IMR-90 (cell line): ENCODE results near the gene CBFA2T3. TPM values are rescaled to one million over a fixed set of nuclear protein-coding genes. Genes with fewer than 3 reads are reported as not detected.

Experiments used
- ATAC-seq: fragments of 200-7000 bp; cut with Tn5 transposase; 2 replicates; pipeline ENCODE4 v1.9.1; 2020; ENCODE audit warnings: low read depth, mild to moderate bottlenecking, moderate library complexity
- BruUV-seq: library from RNA; stranded (reverse); fragments of 400-500 nt; replicated peaks from 2 replicates; lab custom pipeline; 2021; lab: Mats Ljungman, UMichigan
- CTCF ChIA-PET: fragments of 300-600 bp; formaldehyde crosslinking; extraction: SDS; loops from one replicate; lab custom pipeline; 2021; ENCODE audit warnings: antibody characterized with exemption; lab: Yijun Ruan, JAX
- POLR2A ChIA-PET: fragments of 300-600 bp; sonication (Branson Sonifier 250); formaldehyde crosslinking; loops from one replicate; lab custom pipeline; 2022; ENCODE audit warnings: antibody characterized with exemption; ENCODE audit not compliant: unreplicated experiment; lab: Charles Lee
- DNase-seq: peaks from one replicate; pipeline ENCODE4 v3.0.0; 2013
- H2AFZ ChIP-seq: replicated peaks from 2 replicates; pipeline ENCODE3; 2013; ENCODE audit warnings: low read length, mild to moderate bottlenecking; ENCODE audit not compliant: poor library complexity
- H2AK5ac ChIP-seq: 2 replicates; pipeline ENCODE4 v1.6.1; 2013; ENCODE audit warnings: low read depth, low read length, inconsistent platforms
- H2AK9ac ChIP-seq: replicated peaks from 2 replicates; pipeline ENCODE3; 2013; ENCODE audit warnings: mild to moderate bottlenecking, low read depth, low read length, moderate library complexity; ENCODE audit not compliant: poor library complexity
- H2BK120ac ChIP-seq: 2 replicates; pipeline ENCODE4 v1.6.1; 2013; ENCODE audit warnings: low read depth, low read length, inconsistent platforms
- H2BK15ac ChIP-seq: 3 replicates; pipeline ENCODE4 v1.6.1; 2013; ENCODE audit warnings: low read depth, low read length, inconsistent platforms
- H2BK20ac ChIP-seq: 2 replicates; pipeline ENCODE4 v1.6.1; 2013; ENCODE audit warnings: low read depth, mild to moderate bottlenecking, inconsistent platforms, low read length, moderate library complexity
- H2BK5ac ChIP-seq: 2 replicates; pipeline ENCODE4 v1.6.1; 2013; ENCODE audit warnings: mild to moderate bottlenecking, low read depth, low read length, inconsistent platforms; ENCODE audit not compliant: poor library complexity, severe bottlenecking
- H3K14ac ChIP-seq: replicated peaks from 2 replicates; pipeline ENCODE4 v1.6.1; 2013; ENCODE audit warnings: low read depth, low read length, inconsistent platforms
- H3K18ac ChIP-seq: 2 replicates; pipeline ENCODE4 v1.6.1; 2013; ENCODE audit warnings: low read depth, low read length, control low read depth
- H3K23ac ChIP-seq: 2 replicates; pipeline ENCODE4 v1.6.1; 2013; ENCODE audit warnings: low read depth, low read length, inconsistent platforms
- H3K27ac ChIP-seq: 2 replicates; pipeline ENCODE4 v1.5.1; 2013; ENCODE audit warnings: mild to moderate bottlenecking, control low read depth, low read length; ENCODE audit not compliant: insufficient read depth
- H3K27me3 ChIP-seq: 2 replicates; pipeline ENCODE4 v1.6.1; 2013; ENCODE audit warnings: low read length; ENCODE audit not compliant: control insufficient read depth, insufficient read depth
- H3K36me3 ChIP-seq: 2 replicates; pipeline ENCODE4 v1.6.1; 2013; ENCODE audit warnings: low read length, mixed read lengths; ENCODE audit not compliant: control insufficient read depth, insufficient read depth
- H3K4ac ChIP-seq: 2 replicates; pipeline ENCODE4 v1.6.1; 2013; ENCODE audit warnings: low read depth, low read length, inconsistent platforms
- H3K4me1 ChIP-seq: 2 replicates; pipeline ENCODE4 v1.6.1; 2013; ENCODE audit warnings: low read length, mixed read lengths; ENCODE audit not compliant: control insufficient read depth, insufficient read depth
- H3K4me2 ChIP-seq: 2 replicates; pipeline ENCODE4 v1.6.1; 2013; ENCODE audit warnings: low read depth, mild to moderate bottlenecking, control low read depth, low read length, moderate library complexity
- H3K4me3 ChIP-seq: 2 replicates; pipeline ENCODE4 v1.5.1; 2013; ENCODE audit warnings: low read depth, mild to moderate bottlenecking, control low read depth, low read length, moderate library complexity; ENCODE audit not compliant: insufficient read depth
- H3K56ac ChIP-seq: 2 replicates; pipeline ENCODE4 v1.6.1; 2013; ENCODE audit warnings: low read length, inconsistent platforms; ENCODE audit not compliant: insufficient read depth; ENCODE audit errors: extremely low read depth
- H3K79me1 ChIP-seq, 2 experiments: 2 replicates each; pipeline ENCODE4 v1.6.1; 2013; ENCODE audit warnings: low read length in 2 of 2, inconsistent platforms in 1 of 2, low read depth in 1 of 2
- H3K9ac ChIP-seq: 2 replicates; pipeline ENCODE4 v1.6.1; 2013; ENCODE audit warnings: low read depth, low read length, control low read depth
- H3K9me1 ChIP-seq: 2 replicates; pipeline ENCODE4 v1.6.1; 2013; ENCODE audit warnings: low read length, inconsistent platforms; ENCODE audit not compliant: insufficient read depth
- H3K9me3 ChIP-seq: 2 replicates; pipeline ENCODE4 v1.6.1; 2013; ENCODE audit warnings: low read length; ENCODE audit not compliant: control insufficient read depth, insufficient read depth
- H4K20me1 ChIP-seq: 2 replicates; pipeline ENCODE4 v1.6.1; 2013; ENCODE audit warnings: low read length, inconsistent platforms; ENCODE audit not compliant: insufficient read depth
- H4K5ac ChIP-seq: 2 replicates; pipeline ENCODE4 v1.6.1; 2013; ENCODE audit warnings: mild to moderate bottlenecking, low read depth, low read length, control low read depth
- H4K8ac ChIP-seq, 2 experiments: 2 replicates each; pipeline ENCODE4 v1.6.1; 2013; ENCODE audit warnings: low read depth in 2 of 2, low read length in 2 of 2, control low read depth in 1 of 2, inconsistent platforms in 1 of 2
- H4K91ac ChIP-seq: 2 replicates; pipeline ENCODE4 v1.6.1; 2013; ENCODE audit warnings: low read depth, low read length, inconsistent platforms; ENCODE audit not compliant: insufficient read depth
- BHLHE40 ChIP-seq: fragments of 150-350 bp; IDR thresholded peaks from 2 replicates; pipeline ENCODE4 v1.6.1; 2016; ENCODE audit warnings: mild to moderate bottlenecking, low read depth, low read length
- CEBPB ChIP-seq: IDR thresholded peaks from 2 replicates; pipeline ENCODE4 v1.6.1; 2012; ENCODE audit warnings: low read depth, low read length, improper control_type of control experiment
- CHD1 ChIP-seq: IDR thresholded peaks from 2 replicates; pipeline ENCODE4 v1.6.1; 2012; ENCODE audit warnings: low read depth, low read length, improper control_type of control experiment
- CTCF ChIP-seq: conservative IDR thresholded peaks from 2 replicates; pipeline ENCODE4 v1.5.1; 2012; ENCODE audit warnings: mild to moderate bottlenecking, low read depth, low read length, improper control_type of control experiment
- ELK1 ChIP-seq: fragments of 150-350 bp; IDR thresholded peaks from 2 replicates; pipeline ENCODE4 v1.6.1; 2016; ENCODE audit warnings: low read depth, mild to moderate bottlenecking, low read length, moderate library complexity, borderline replicate concordance
- FOS ChIP-seq: fragments of 150-350 bp; IDR thresholded peaks from 2 replicates; pipeline ENCODE4 v1.6.1; 2016; ENCODE audit warnings: low read depth, low read length
- MAFK ChIP-seq: IDR thresholded peaks from 2 replicates; pipeline ENCODE4 v1.6.1; 2012; ENCODE audit warnings: low read depth, low read length, improper control_type of control experiment
- MAZ ChIP-seq: IDR thresholded peaks from 2 replicates; pipeline ENCODE4 v1.6.1; 2012; ENCODE audit warnings: low read depth, mild to moderate bottlenecking, low read length, improper control_type of control experiment, moderate library complexity, borderline replicate concordance
- MXI1 ChIP-seq: IDR thresholded peaks from 2 replicates; pipeline ENCODE4 v1.6.1; 2012; ENCODE audit warnings: low read depth, mild to moderate bottlenecking, low read length, moderate library complexity, borderline replicate concordance
- POLR2A ChIP-seq: IDR thresholded peaks from 2 replicates; pipeline ENCODE4 v1.6.1; 2012; ENCODE audit warnings: mild to moderate bottlenecking, low read depth, low read length
- RAD21 ChIP-seq: IDR thresholded peaks from 2 replicates; pipeline ENCODE4 v1.6.1; 2012; ENCODE audit warnings: low read length, improper control_type of control experiment
- RCOR1 ChIP-seq: IDR thresholded peaks from 2 replicates; pipeline ENCODE4 v1.6.1; 2012; ENCODE audit warnings: mild to moderate bottlenecking, low read length, improper control_type of control experiment; ENCODE audit not compliant: insufficient replicate concordance
- RFX5 ChIP-seq: IDR thresholded peaks from 2 replicates; pipeline ENCODE4 v1.8.0; 2012; ENCODE audit warnings: low read depth, mild to moderate bottlenecking, low read length, moderate library complexity
- SMC3 ChIP-seq: fragments of 150-350 bp; IDR thresholded peaks from 2 replicates; pipeline ENCODE4 v1.6.1; 2016; ENCODE audit warnings: low read depth, mild to moderate bottlenecking, antibody characterized with exemption, low read length, moderate library complexity
- USF2 ChIP-seq: fragments of 150-350 bp; IDR thresholded peaks from 2 replicates; pipeline ENCODE4 v1.6.1; 2017; ENCODE audit warnings: mild to moderate bottlenecking, antibody characterized with exemption, low read length, low read depth
- WGBS, 2 experiments: methylation state at CpG; one replicate each; pipeline versions ENCODE4 v1.1.5 to v1.1.7; 2013; ENCODE audit warnings: missing lambda C conversion rate in 2 of 2; ENCODE audit not compliant: insufficient read length in 1 of 2; ENCODE audit errors: extremely low coverage in 2 of 2; 5-methylcytosine and 5-hydroxymethylcytosine counted together
- dilution Hi-C: fragments of 300-500 bp; cut with HindIII; formaldehyde crosslinking; loops from one replicate; pipeline ENCODE4 v1.14.3; 2018; ENCODE audit warnings: low sequenced_read_pairs; ENCODE audit not compliant: unreplicated experiment
- in situ Hi-C: fragments of 300-500 bp; cut with MboI; formaldehyde crosslinking; loops from 3 replicates; pipeline ENCODE4 v1.14.3; 2019; ENCODE audit warnings: low sequenced_read_pairs, inconsistent platforms, mixed read lengths
- intact Hi-C: fragments of 100-400 bp; cut with micrococcal nuclease; formaldehyde crosslinking; loops from 2 replicates; pipeline ENCODE4 v1.10.0; 2022
- polyA plus RNA-seq, 3 experiments: library from polyadenylated mRNA; depleted of rRNA; stranded (reverse); fragments of >200 nt; gene quantifications; 2 replicates each; pipeline ENCODE4 v1.2.3, GENCODE V29; 2012; ENCODE audit warnings: low replicate concordance in 1 of 3
- total RNA-seq: library from RNA; depleted of rRNA; stranded (reverse); fragments of >200 nt; gene quantifications from 2 replicates; pipeline ENCODE4 v1.2.3, GENCODE V29; 2012

CBFA2T3 gene
- total and polyA plus RNA-seq, 2 of the 4 experiments (the other 2 are of a cell fraction) = not detected

GRCh38 chr16:89010210-89010925 is 33.4 kb upstream of the CBFA2T3 start:
- no peak overlapping the region for H3K27ac ChIP-seq
- no peak overlapping the region for H2BK5ac ChIP-seq
- no peaks in the 10 kb centered on the region for H3K36me3 ChIP-seq
- H3K56ac ChIP-seq = no peak overlapping the region
- H2AK5ac ChIP-seq = no peak overlapping the region
- peaks cover 11% of the 10 kb centered on the region for H3K27me3 ChIP-seq
- H2BK20ac ChIP-seq = no peak overlapping the region
- H4K5ac ChIP-seq = no peak overlapping the region
- H3K4me1 ChIP-seq = no peaks in the 10 kb centered on the region
- H3K79me1 ChIP-seq = no peaks in the 10 kb centered on the region
- ChIA-PET CTCF (no interaction called here), POLR2A (no interaction called here)
- H4K20me1 ChIP-seq = no peaks in the 10 kb centered on the region
- TF ChIP-seq RFX5 (no peak), CHD1 (no peak), CEBPB (no peak), RAD21 (no peak), POLR2A (no peak), BHLHE40 (no peak), RCOR1 (no peak), CTCF (no peak), ELK1 (no peak), MAZ (no peak), SMC3 (no peak), MAFK (no peak), MXI1 (no peak), FOS (no peak), USF2 (no peak)
- no peak overlapping the region for H3K4ac ChIP-seq
- no peak overlapping the region for H4K8ac ChIP-seq
- H3K4me2 ChIP-seq = no peak overlapping the region
- H3K4me3 ChIP-seq = no peak overlapping the region
- DNase-seq (no peak), ATAC-seq (no peak)
- no peaks in the 10 kb centered on the region for H3K9me1 ChIP-seq
- H2AK9ac ChIP-seq = no peak overlapping the region
- H2BK120ac ChIP-seq = no peak overlapping the region
- in situ Hi-C loops (no loop called here), intact Hi-C loops (no loop called here), dilution Hi-C loops (no loop called here)
- H3K9me3 ChIP-seq = no peaks in the 10 kb centered on the region
- 49% methylated on average over 3 of the region's 14 CpGs; no CpG with 5 or more reads in 1 of the 2 experiments for WGBS, 2 experiments
- no peak overlapping the region for H3K9ac ChIP-seq
- H3K18ac ChIP-seq = no peak overlapping the region
- no TSS peak for BruUV-seq
- no peak overlapping the region for H3K14ac ChIP-seq
- no peak overlapping the region for H4K91ac ChIP-seq
- no peak overlapping the region for H3K23ac ChIP-seq
- H2AFZ ChIP-seq = no peak overlapping the region
- no peak overlapping the region for H2BK15ac ChIP-seq
